Hematopoietic multipotent progenitor cell treated with erythropoietin and hydrocortisone succinate and interleukin-3 and kit ligand, for 6 days (in vitro differentiated cells): ENCODE data around the gene VSX1.

Experiments
- DNase-seq: peaks from one replicate; pipeline ENCODE4 v3.0.0-alpha.2; 2015

Gene VSX1

GRCh38 chr20:25037288-25038102 is 44.4 kb downstream of the VSX1 start:
- no peak for DNase-seq

- DNase-seq = peak; percentile 31
These were observed 45.5 kb downstream of the VSX1 start for GRCh38 chr20:25036331-25036936.

GRCh38 chr20:25035921-25036320 is 46.0 kb downstream of the VSX1 start:
- peak; percentile 75 for DNase-seq

- no peak for DNase-seq
These were observed 48.0 kb downstream of the VSX1 start for GRCh38 chr20:25033924-25034300.

- peak; percentile 80 for DNase-seq
These were observed 48.5 kb downstream of the VSX1 start for GRCh38 chr20:25033265-25033923.

- no peak for DNase-seq
These were observed 49.3 kb downstream of the VSX1 start for GRCh38 chr20:25032478-25033264.

- DNase-seq = no peak
These were observed 49.9 kb downstream of the VSX1 start for GRCh38 chr20:25032065-25032477.

- DNase-seq = no peak
These were observed 50.7 kb downstream of the VSX1 start for GRCh38 chr20:25031241-25031640.

- DNase-seq = no peak
These were observed 51.2 kb downstream of the VSX1 start for GRCh38 chr20:25030649-25031207.

GRCh38 chr20:25030007-25030648 is 51.8 kb downstream of the VSX1 start:
- DNase-seq = no peak

GRCh38 chr20:25025986-25026605 is 55.8 kb downstream of the VSX1 start:
- DNase-seq = no peak
